Sciatic nerve (tissue), 2 donors: ENCODE measurements around the gene SGO1. TPM values are rescaled to one million over a fixed set of nuclear protein-coding genes. Genes with fewer than 3 reads are reported as not detected.

Source experiments
- ATAC-seq: fragments of 200-7000 bp; cut with Tn5 transposase; one replicate; pipeline ENCODE4 v1.9.1; 2020; ENCODE audit warnings: mild to moderate bottlenecking, moderate library complexity
- DNase-seq: peaks from one replicate; pipeline ENCODE4 v3.0.0-alpha.2; 2020; ENCODE audit warnings: low spot score
- intact Hi-C: fragments of 100-400 bp; cut with DNase I; formaldehyde crosslinking; loops from one replicate; pipeline ENCODE4 v1.14.2; 2022
- total RNA-seq: library from RNA; stranded (reverse); fragmentation: NEBNext Ultra II Directional; extraction: Animal tissue kit (Norgen Biotek cat#: 25700); gene quantifications from one replicate; pipeline ENCODE4 v1.2.1, GENCODE V29; 2021
- donor health status: DM: no; HTN: no; CAD: no.
- donor health status: DM: no; HTN: no; CAD: no.

The SGO1 gene
- total RNA-seq, 1 donor from 2014 or later = 0.31 TPM

DNA sequence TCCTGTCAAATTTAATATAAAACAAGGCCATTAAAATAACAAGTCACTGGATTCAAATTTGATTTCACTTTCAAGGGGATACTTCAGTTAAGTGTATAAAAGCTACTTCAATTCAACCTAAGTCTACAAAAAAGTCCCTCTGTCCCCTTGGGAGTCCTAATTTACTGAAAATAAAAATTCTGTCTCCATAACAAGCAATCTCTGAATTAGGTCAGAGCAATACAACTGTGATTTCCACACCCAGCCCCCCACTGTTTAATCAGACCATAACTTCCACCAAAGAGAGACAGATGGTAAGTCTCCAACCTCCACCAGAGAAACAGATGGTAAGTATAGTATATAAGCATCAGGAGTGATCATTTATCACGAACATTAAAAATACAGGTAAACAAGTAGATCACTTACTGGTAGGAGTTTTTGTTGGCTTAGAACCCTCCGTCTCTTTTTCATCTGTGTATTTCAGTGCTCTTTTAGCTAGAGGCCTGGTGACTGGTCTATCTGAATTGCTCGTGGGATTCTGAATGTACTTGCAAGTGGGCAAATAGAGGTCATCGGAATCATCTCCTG is 12.1 kb downstream of the SGO1 start:
- no peak for DNase-seq
- no peak for ATAC-seq
- intact Hi-C loops = no loop called here

GRCh38 chr3:20161714-20162113 is 24.3 kb downstream of the SGO1 start:
- intact Hi-C loops = no loop called here
- ATAC-seq (no peak), DNase-seq (no peak)

DNA sequence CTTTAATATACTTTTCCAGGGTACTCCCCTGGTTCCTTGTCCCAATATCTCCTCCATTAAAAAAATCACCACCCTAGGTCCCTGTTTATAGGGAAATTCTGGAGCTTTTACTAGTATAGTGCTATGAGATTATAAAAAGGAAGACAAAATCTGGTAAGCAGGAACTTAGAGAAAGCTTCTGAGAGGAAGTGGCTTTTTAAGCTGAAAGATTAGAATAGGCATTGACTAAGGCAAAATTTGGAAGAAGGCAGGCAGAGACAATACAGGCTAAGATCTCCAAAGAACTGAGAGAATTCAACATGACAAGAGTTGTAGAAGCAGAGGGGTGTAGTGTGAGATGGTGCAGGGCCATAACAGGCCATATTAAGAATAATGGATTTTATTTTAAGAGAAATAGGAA is 25.8 kb downstream of the SGO1 start:
- intact Hi-C loops = no loop called here
- no peak for DNase-seq
- no peak for ATAC-seq

GRCh38 chr3:20154928-20155327 is 31.1 kb downstream of the SGO1 start:
- ATAC-seq = no peak
- DNase-seq = no peak
- intact Hi-C loops = no loop called here

- intact Hi-C loops = no loop called here
- no peak for DNase-seq
- no peak for ATAC-seq
Observed at GRCh38 chr3:20154078-20154477, 31.9 kb downstream of the SGO1 start.

GRCh38 chr3:20148466-20148865 is 37.5 kb downstream of the SGO1 start:
- intact Hi-C loops = no loop called here
- DNase-seq (no peak), ATAC-seq (no peak)

- ATAC-seq (no peak), DNase-seq (no peak)
- intact Hi-C loops = no loop called here
Observed at GRCh38 chr3:20147361-20147760, 38.6 kb downstream of the SGO1 start.

DNA sequence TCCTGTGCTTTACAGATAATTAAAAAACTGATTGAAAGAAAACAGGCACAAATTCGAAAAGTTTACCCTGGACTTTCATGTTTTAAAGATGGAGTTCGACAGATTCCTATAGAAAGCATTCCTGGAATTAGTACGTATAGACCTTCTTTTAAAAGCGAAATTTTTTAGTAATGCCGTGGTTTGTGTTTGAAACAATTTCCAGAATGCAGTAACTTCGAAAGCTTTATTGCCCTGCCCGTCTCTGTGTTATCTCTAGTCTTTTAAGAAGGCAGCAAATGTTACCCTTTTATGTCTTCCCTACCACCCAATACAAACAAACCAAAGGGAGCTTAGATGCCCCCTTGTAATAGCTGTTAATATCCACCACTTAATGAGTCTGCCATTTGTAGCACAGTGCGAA is 39.7 kb downstream of the SGO1 start:
- DNase-seq = no peak
- intact Hi-C loops = no loop called here
- ATAC-seq = no peak

DNA sequence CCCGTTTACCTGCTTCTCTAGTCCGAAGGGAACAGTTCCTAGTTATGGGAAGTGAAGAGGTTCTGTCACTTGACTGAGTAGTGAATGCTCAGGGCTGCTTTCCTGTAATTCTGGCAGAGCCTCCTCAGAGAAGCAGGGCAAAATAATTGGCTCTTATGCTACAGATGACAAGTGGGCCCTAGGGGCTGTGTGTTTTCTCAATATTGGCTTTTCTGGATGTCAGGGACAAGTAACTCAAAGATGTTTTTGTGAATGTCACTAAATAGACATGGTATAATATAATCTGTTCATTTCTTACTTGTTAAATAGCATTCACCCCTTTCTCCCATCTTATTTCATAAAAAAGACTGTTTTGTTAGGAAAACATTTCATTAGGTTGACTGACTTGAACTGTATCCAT is 40.1 kb downstream of the SGO1 start:
- DNase-seq (no peak), ATAC-seq (no peak)
- intact Hi-C loops = no loop called here

- DNase-seq (no peak), ATAC-seq (no peak)
- intact Hi-C loops = no loop called here
Observed at GRCh38 chr3:20143519-20143918, 42.5 kb downstream of the SGO1 start.

DNA sequence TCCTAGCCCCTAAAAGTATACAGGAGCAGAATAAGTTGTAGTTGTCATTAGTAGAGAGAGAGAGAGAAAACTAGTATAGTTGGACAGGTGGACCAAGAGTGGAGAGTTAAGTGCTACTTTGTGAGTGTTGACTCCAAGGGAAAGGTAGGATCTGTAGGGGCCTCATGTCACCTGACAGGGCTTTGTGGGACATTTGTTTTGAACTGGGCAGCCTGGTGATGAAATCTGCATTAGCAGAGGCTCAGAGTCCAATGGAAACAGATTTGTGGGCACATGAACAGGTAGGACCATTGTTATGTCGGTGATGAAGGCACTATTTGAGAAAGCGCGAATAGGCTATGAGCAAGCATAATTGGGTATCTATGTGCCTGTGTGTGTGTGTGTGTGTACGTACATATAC is 43.5 kb downstream of the SGO1 start:
- ATAC-seq = no peak
- no peak for DNase-seq
- intact Hi-C loops = no loop called here

DNA sequence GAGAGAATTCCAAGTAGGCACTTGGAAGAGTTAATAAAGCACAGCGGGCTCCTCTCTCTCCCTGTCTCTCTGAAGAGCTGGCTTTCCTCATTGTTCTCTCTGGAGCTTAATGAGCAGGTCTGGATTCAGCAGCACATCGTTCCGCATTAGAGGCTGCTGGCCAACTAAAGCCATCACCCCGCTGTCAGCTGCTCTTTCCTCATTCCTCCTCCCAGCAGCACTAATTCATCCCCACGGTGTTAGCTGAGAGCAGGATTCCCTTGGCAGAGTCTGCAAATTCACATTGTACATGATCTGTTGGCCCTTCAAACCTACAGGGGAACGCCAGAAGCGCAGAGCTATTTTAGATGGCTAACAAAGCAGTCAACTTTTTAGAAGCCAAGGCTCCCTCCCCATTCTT is 44.2 kb downstream of the SGO1 start:
- DNase-seq (peak; percentile 67), ATAC-seq (peak; percentile 98)
- intact Hi-C loops = no loop called here

DNA sequence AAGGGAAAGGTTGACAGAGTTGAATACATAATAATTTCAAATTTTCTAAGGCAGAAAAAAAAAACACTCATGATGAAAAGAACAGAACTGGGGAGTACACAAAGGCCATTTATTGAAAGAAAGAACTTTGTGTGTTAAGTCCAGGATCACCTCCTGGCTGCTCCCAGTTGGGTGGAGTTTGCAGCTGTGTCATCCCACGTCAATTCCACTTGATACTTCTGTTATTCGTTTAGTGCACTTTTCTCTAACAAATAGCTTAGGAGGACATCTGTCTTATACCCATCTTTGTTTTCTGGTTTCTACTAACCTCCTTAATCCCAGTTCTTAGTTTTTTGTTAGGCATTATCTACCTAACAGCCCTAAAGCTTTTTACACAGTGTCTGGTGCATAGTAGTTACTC is 44.7 kb downstream of the SGO1 start:
- DNase-seq (no peak), ATAC-seq (peak; percentile 84)
- intact Hi-C loops = no loop called here

GRCh38 chr3:20140881-20141280 is 45.1 kb downstream of the SGO1 start:
- intact Hi-C loops = no loop called here
- DNase-seq (no peak), ATAC-seq (no peak)

DNA sequence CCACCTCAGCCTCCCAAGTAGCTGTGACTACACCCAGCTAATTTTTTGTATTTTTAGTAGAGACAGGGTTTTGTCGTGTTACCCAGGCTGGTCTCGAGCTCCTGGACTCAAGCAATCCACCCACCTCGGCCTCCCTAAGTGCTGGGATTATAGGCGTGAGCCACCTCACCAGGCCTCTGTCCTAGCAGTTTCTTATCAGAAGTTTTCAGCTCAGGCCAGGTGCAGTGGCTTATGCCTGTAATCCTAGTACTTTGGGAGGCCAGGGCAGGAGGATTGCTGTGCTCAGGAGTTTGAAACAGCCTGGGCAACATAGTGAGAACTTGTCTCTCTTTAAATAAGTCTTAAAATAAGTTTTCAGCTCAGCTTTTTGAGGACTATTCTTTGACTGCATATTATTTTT is 48.4 kb downstream of the SGO1 start:
- DNase-seq (no peak), ATAC-seq (no peak)
- intact Hi-C loops = no loop called here

DNA sequence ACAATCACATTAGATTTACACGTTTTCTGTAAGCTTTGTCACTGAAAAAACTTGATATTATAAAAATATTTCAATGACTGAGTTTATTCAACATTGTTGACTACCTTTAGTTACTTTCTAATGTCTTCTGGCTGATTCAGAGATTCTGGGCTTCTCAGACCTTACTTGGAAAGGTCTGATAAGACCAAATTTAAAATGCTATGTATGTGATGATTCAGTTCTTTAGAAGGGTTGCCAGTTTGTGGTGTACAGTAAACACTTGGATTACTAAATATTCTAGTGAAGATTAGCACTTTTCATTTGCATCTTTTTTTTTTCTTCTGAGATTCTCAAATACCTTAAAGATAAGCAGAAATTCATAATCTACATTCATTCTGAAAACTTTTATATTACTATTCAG is 49.8 kb downstream of the SGO1 start:
- no peak for ATAC-seq
- no peak for DNase-seq
- intact Hi-C loops = no loop called here

- intact Hi-C loops = no loop called here
- no peak for ATAC-seq
- DNase-seq = no peak
Observed at GRCh38 chr3:20130106-20130505, 55.9 kb downstream of the SGO1 start.

GRCh38 chr3:20128358-20128757 is 57.6 kb downstream of the SGO1 start:
- DNase-seq (no peak), ATAC-seq (no peak)
- intact Hi-C loops = no loop called here

DNA sequence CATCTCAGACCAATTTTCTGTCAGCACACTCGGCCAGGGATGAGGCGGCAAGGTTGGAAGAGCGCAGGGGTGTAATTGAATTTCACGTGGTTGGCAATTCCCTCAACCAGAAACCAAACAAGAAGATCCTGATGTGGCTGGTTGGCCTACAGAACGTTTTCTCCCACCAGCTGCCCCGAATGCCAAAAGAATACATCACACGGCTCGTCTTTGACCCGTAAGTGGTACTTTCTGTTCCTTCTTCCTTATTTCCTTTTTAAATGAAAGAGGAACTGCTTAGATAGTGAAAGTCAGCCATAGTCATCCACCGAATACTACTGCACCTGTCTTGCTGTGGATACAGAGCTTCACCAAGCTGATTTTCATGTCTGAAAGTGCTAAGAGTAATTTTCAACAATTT is 60.1 kb downstream of the SGO1 start:
- peak; percentile 64 for ATAC-seq
- intact Hi-C loops = no loop called here
- DNase-seq = no peak

- no peak for ATAC-seq
- DNase-seq = no peak
- intact Hi-C loops = no loop called here
Observed at GRCh38 chr3:20125289-20125688, 60.7 kb downstream of the SGO1 start.

DNA sequence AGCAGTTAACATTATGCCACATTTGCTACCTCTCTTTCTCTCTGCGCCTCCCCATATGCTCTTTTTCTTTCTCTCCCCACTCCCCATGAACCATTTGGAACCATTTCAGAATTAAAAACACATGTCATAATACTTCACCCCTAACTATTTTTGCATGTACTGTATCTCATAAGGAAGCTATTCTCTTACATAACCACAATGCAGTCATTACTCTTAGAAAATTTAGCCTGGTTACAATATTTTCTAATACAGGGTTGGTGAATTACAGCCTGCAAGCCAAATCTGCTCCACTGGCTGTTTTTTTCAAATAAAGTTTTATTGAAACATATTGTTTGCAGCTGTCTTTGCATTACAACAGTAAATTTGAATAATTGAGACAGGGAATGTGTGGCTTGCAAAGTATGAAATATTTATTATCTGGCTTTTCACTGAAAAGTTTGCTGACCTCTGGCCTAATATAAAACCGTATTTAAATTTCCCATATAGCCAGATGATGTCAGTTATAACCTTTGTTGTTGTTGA is 62.8 kb downstream of the SGO1 start:
- intact Hi-C loops = no loop called here
- DNase-seq = no peak
- no peak for ATAC-seq

DNA sequence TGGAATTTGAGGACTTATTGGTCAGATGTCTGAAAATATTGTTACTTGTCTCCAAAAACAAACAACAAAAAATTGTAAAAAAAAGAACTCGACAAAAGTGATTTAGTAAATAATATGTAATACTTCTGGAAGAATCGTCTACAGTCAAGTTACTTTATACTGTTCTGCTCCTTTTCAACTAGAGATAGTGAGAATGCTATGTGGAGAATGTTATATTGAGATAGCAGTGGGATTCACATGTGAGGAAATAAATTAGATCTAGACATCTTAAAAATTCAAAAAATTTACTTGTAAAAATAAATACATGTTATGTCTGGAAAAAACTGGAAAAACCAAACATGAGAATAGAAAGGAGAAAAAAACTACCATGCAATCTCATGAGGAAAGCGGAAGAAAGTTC is 64.9 kb downstream of the SGO1 start:
- no peak for ATAC-seq
- no peak for DNase-seq
- intact Hi-C loops = no loop called here
